ENCODE measurements around the gene ATP4A.

ATP4A gene

GRCh38 chr19:35519291-35519690 is 44.2 kb downstream of the ATP4A start:
- DNase-seq (ENCODE audit: insufficient read length, low spot score) (no peak), FAIRE-seq (no peak)
- TF ChIP-seq SPI1 (IDR thresholded peaks at IDR 0.05; ENCODE audit: low read depth, low read length): no peak
- TF ChIP-seq TAF1 (IDR thresholded peaks at IDR 0.05; ENCODE audit: low read depth, low read length): no peak
- no peak for TF ChIP-seq PAX5 (IDR thresholded peaks at IDR 0.05; ENCODE audit: insufficient read depth, low read length, severe bottlenecking)
- no peak for TF ChIP-seq POLR2A (IDR thresholded peaks at IDR 0.05; ENCODE audit: low read depth, low read length)
- no peak for TF ChIP-seq POLR2AphosphoS5 (IDR thresholded peaks at IDR 0.05; ENCODE audit: low read depth, low read length)
- no peak for TF ChIP-seq POU2F2 (IDR thresholded peaks at IDR 0.05; ENCODE audit: low read depth, low read length)

DNA sequence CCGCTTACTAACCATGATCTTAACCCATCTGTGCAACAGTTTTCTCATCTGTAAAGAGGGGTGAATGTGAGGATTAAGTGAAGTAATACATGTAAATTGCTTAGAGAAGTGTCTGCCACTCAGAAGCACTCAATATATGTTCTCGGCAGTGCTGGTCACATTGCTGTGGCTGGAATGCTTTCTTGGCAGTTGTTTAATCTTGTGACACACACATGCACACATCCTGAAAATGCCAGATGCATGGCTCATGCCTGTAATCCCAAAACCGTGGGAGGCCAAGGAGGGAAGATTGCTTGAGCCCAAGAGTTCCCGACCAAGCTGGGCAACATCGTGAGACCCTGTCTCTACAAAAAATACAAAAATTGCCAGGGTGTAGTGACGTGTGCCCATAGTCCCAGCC is 45.1 kb downstream of the ATP4A start:
- DNase-seq (ENCODE audit: insufficient read length, low spot score) (no peak), FAIRE-seq (no peak)
- TF ChIP-seq SPI1 (IDR thresholded peaks at IDR 0.05; ENCODE audit: low read depth, low read length) (no peak), TAF1 (IDR thresholded peaks at IDR 0.05; ENCODE audit: low read depth, low read length) (no peak), POLR2A (IDR thresholded peaks at IDR 0.05; ENCODE audit: low read depth, low read length) (no peak), PAX5 (IDR thresholded peaks at IDR 0.05; ENCODE audit: insufficient read depth, low read length, severe bottlenecking) (no peak), POLR2AphosphoS5 (IDR thresholded peaks at IDR 0.05; ENCODE audit: low read depth, low read length) (no peak), POU2F2 (IDR thresholded peaks at IDR 0.05; ENCODE audit: low read depth, low read length) (no peak)

DNA sequence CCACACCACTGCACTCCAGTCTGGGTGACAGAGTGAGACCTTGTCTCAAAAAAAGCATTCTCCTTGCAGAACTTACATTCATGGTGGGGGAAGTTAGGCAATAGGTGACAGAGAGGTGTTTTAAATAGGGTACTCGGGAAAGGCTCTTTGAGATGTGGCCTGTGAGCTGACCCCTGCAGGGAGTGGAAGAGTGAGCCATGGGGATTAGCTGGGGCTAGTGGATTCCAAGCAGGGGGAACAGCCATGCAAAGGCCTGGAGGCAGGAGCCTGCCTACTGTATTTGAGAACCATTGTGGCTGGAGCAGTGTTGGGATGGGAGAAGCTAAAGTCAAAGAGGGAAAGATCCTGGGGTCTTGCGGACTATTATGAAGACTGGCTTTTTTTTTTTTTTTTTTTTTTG is 46.1 kb downstream of the ATP4A start:
- DNase-seq (ENCODE audit: insufficient read length, low spot score) (no peak), FAIRE-seq (no peak)
- TF ChIP-seq POLR2AphosphoS5 (IDR thresholded peaks at IDR 0.05; ENCODE audit: low read depth, low read length) (no peak), POLR2A (IDR thresholded peaks at IDR 0.05; ENCODE audit: low read depth, low read length) (no peak), PAX5 (IDR thresholded peaks at IDR 0.05; ENCODE audit: insufficient read depth, low read length, severe bottlenecking) (no peak), POU2F2 (IDR thresholded peaks at IDR 0.05; ENCODE audit: low read depth, low read length) (no peak), SPI1 (IDR thresholded peaks at IDR 0.05; ENCODE audit: low read depth, low read length) (no peak), TAF1 (IDR thresholded peaks at IDR 0.05; ENCODE audit: low read depth, low read length) (no peak)

DNA sequence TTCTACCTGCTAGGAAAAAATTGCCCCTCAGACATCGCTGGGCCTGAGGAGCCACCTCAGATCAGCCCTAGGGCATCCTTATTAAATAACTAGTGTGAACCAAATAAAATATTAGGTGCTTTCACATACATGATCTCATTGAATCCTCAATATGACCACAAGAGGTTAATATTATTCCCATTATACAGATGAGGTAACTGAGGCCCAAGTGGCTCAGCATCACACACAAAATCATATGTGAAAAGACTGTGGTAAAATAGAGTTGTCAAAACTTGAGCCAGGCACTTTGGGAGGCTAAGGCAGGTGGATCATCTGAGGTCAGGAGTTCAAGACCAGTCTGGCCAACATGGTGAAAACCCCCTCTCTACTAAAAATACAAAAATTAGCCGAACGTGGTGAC is 47.1 kb downstream of the ATP4A start:
- FAIRE-seq (no peak), DNase-seq (ENCODE audit: insufficient read length, low spot score) (no peak)
- TF ChIP-seq PAX5 (IDR thresholded peaks at IDR 0.05; ENCODE audit: insufficient read depth, low read length, severe bottlenecking): no peak
- no peak for TF ChIP-seq POLR2A (IDR thresholded peaks at IDR 0.05; ENCODE audit: low read depth, low read length)
- no peak for TF ChIP-seq SPI1 (IDR thresholded peaks at IDR 0.05; ENCODE audit: low read depth, low read length)
- no peak for TF ChIP-seq POU2F2 (IDR thresholded peaks at IDR 0.05; ENCODE audit: low read depth, low read length)
- TF ChIP-seq TAF1 (IDR thresholded peaks at IDR 0.05; ENCODE audit: low read depth, low read length): no peak

DNA sequence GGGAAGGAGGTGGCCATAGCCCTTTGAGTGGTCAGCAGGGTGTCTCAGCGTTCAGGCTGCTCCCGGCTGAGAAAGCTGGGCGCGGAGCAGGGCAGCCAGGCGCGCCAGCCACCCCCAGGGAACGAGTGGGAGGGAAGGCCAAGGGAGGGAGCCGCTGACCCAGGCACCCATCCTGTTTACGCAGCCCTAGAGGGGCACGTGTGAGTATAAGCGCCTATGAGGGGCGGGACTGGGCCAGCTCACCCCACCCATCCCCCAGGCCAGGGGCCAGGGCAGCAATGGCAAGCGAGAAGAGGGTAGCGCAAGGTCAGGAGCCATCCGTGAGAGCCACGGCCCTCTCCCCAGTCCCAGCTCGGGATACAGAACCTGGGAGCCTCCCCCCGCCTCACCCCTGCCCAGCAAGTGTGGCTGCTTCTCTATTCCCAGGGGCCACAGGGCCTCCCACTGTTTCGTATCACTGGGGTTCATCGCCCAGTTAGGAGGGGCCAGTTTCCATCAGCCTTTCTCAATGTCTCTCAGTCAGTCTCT is 49.1 kb downstream of the ATP4A start:
- DNase-seq (ENCODE audit: insufficient read length, low spot score): no peak
- FAIRE-seq: no peak
- TF ChIP-seq POLR2AphosphoS5 (IDR thresholded peaks at IDR 0.05; ENCODE audit: low read depth, low read length): no peak
- no peak for TF ChIP-seq PAX5 (IDR thresholded peaks at IDR 0.05; ENCODE audit: insufficient read depth, low read length, severe bottlenecking)
- TF ChIP-seq SPI1 (IDR thresholded peaks at IDR 0.05; ENCODE audit: low read depth, low read length): no peak
- TF ChIP-seq POU2F2 (IDR thresholded peaks at IDR 0.05; ENCODE audit: low read depth, low read length): no peak
- no peak for TF ChIP-seq TAF1 (IDR thresholded peaks at IDR 0.05; ENCODE audit: low read depth, low read length)
- no peak for TF ChIP-seq POLR2A (IDR thresholded peaks at IDR 0.05; ENCODE audit: low read depth, low read length)

DNA sequence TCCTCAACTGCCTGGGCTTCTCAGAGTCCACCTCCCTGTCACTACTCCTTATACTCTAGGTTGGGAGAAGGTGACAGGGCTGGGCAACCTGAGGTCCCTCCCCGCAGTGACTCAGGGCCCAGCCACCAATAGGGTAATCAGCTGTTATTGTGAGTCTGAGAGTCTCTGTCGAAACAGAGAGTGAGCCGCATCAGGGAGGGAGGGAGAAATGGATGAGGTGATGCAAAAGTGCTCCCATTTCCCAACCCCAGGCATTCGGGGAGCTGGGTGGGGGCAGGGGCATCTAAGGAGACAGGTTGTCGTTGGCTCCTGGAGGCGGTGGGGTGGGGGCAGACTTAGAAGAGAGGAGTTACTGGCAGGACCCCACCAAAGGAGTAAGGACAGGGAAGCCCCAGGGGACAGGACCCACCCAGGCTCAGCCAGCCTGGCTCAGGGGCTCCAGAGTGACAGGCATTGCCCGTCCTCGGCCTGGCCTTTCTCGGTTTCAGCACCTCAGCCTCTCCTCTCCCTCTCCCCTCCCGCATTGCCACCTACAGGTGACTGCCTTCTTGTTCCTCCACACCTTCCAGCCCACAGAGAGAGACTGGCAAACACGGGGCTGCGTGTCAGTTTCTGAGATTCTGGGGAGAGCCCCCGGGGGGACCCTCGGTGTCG is 49.7 kb downstream of the ATP4A start, which contains the start of gene DMKN:
Gene DMKN, minus strand, starts transcription at position 22 of the 654 bp plus-strand sequence. CDS start 174 bp downstream, outside the sequence.
- TF ChIP-seq PAX5 (IDR thresholded peaks at IDR 0.05; ENCODE audit: insufficient read depth, low read length, severe bottlenecking) (no peak), POU2F2 (IDR thresholded peaks at IDR 0.05; ENCODE audit: low read depth, low read length) (no peak), SPI1 (IDR thresholded peaks at IDR 0.05; ENCODE audit: low read depth, low read length) (no peak), TAF1 (IDR thresholded peaks at IDR 0.05; ENCODE audit: low read depth, low read length) (no peak), POLR2A (IDR thresholded peaks at IDR 0.05; ENCODE audit: low read depth, low read length) (no peak), POLR2AphosphoS5 (IDR thresholded peaks at IDR 0.05; ENCODE audit: low read depth, low read length) (no peak)
- FAIRE-seq: no peak
- DNase-seq (ENCODE audit: insufficient read length, low spot score): no peak

GRCh38 chr19:35512831-35513627 is 50.4 kb downstream of the ATP4A start:
- FAIRE-seq: no peak
- no peak for DNase-seq (ENCODE audit: insufficient read length, low spot score)
- TF ChIP-seq PAX5 (IDR thresholded peaks at IDR 0.05; ENCODE audit: insufficient read depth, low read length, severe bottlenecking): no peak
- TF ChIP-seq POU2F2 (IDR thresholded peaks at IDR 0.05; ENCODE audit: low read depth, low read length): no peak
- no peak for TF ChIP-seq SPI1 (IDR thresholded peaks at IDR 0.05; ENCODE audit: low read depth, low read length)
- no peak for TF ChIP-seq TAF1 (IDR thresholded peaks at IDR 0.05; ENCODE audit: low read depth, low read length)
- TF ChIP-seq POLR2AphosphoS5 (IDR thresholded peaks at IDR 0.05; ENCODE audit: low read depth, low read length): no peak
- no peak for TF ChIP-seq POLR2A (IDR thresholded peaks at IDR 0.05; ENCODE audit: low read depth, low read length)

DNA sequence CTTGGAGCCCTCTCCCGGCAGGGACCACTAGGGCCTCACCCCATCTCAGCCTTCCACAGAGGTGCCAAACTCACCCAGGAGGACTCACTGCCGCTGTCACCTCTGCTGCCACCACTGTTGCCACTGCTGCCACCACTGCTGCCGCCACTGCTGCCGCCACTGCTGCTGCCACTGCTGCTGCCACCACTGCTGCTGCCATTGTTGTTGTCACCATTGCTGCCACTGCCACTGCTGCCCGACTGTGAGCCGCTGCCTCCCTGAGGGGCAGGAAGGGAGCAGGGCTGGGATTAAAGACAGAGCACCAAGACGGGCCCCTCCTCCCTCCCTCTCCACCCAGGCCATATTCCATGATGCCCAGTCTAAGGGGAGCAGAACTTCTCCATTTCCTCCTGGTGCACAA is 52.1 kb downstream of the ATP4A start:
- DNase-seq (ENCODE audit: insufficient read length, low spot score): no peak
- no peak for TF ChIP-seq PAX5 (IDR thresholded peaks at IDR 0.05; ENCODE audit: insufficient read depth, low read length, severe bottlenecking)
- no peak for TF ChIP-seq TAF1 (IDR thresholded peaks at IDR 0.05; ENCODE audit: low read depth, low read length)
- FAIRE-seq: no peak

GRCh38 chr19:35510626-35510964 is 52.9 kb downstream of the ATP4A start:
- no peak for DNase-seq (ENCODE audit: insufficient read length, low spot score)
- no peak for FAIRE-seq
- TF ChIP-seq TAF1 (IDR thresholded peaks at IDR 0.05; ENCODE audit: low read depth, low read length) (no peak), PAX5 (IDR thresholded peaks at IDR 0.05; ENCODE audit: insufficient read depth, low read length, severe bottlenecking) (no peak), POU2F2 (IDR thresholded peaks at IDR 0.05; ENCODE audit: low read depth, low read length) (no peak), POLR2AphosphoS5 (IDR thresholded peaks at IDR 0.05; ENCODE audit: low read depth, low read length) (no peak), POLR2A (IDR thresholded peaks at IDR 0.05; ENCODE audit: low read depth, low read length) (no peak), SPI1 (IDR thresholded peaks at IDR 0.05; ENCODE audit: low read depth, low read length) (no peak)
